Measurements from ENCODE around the gene FKBP4. TPM values are rescaled to one million over a fixed set of nuclear protein-coding genes. Genes with fewer than 3 reads are reported as not detected.

The FKBP4 gene
- total RNA-seq, 1 experiment from 2014 or later = 162 TPM

GRCh38 chr12:2824541-2824940 is 29.8 kb downstream of the FKBP4 start:
- Histone ChIP-seq H3F3A (ENCODE audit: low read length, unreplicated experiment) (no peaks in the 10 kb centered on the region), H2AFZ (ENCODE audit: low read length) (no peak overlapping the region), H4K20me1 (ENCODE audit: low read length) (no peaks in the 10 kb centered on the region), H3K9me3 (ENCODE audit: low read length) (no peaks in the 10 kb centered on the region), H3K9ac (ENCODE audit: low read length) (no peak overlapping the region), H3K27me3 (ENCODE audit: low read length) (no peaks in the 10 kb centered on the region), H3K4me2 (ENCODE audit: low read length) (no peak overlapping the region), H3K4me3 (ENCODE audit: low read length) (no peak overlapping the region), H3K9me2 (replicated peaks; ENCODE audit: low read length) (no peaks in the 10 kb centered on the region), H3K27ac (ENCODE audit: low read length) (no peak overlapping the region), H3K36me3 (ENCODE audit: low read depth, low read length) (peaks cover 7% of the 10 kb centered on the region; the same call in 1 of the 2 replicates), H3K4me1 (ENCODE audit: insufficient read depth, low read length) (no peaks in the 10 kb centered on the region), H3K79me2 (ENCODE audit: low read length) (no peaks in the 10 kb centered on the region)
- no peak for TF ChIP-seq EZH2 (IDR thresholded peaks at IDR 0.05; ENCODE audit: low read length, unreplicated experiment)
- DNase-seq (no peak), ATAC-seq (no peak)
- ChIA-PET CTCF (no interaction called here), POLR2A (ENCODE audit: unreplicated experiment) (no interaction called here)
- no TSS peak for BruUV-seq (replicated peaks)
- intact Hi-C loops (cut with micrococcal nuclease) = no loop called here

GRCh38 chr12:2825132-2825531 is 30.4 kb downstream of the FKBP4 start:
- TF ChIP-seq EZH2phosphoT487 (IDR thresholded peaks at IDR 0.05; ENCODE audit: borderline replicate concordance, low read length) = no peak
- TF ChIP-seq CTCF (conservative IDR thresholded peaks at IDR 0.05; ENCODE audit: low read depth, low read length) = no peak
- no peak for TF ChIP-seq EZH2 (IDR thresholded peaks at IDR 0.05; ENCODE audit: low read length, unreplicated experiment)
- H3K9me2 ChIP-seq (replicated peaks; ENCODE audit: low read length) = no peaks in the 10 kb centered on the region
- H3K36me3 ChIP-seq (ENCODE audit: low read depth, low read length) = peaks cover 7% of the 10 kb centered on the region; the same call in 1 of the 2 replicates
- H4K20me1 ChIP-seq (ENCODE audit: low read length) = no peaks in the 10 kb centered on the region
- no peaks in the 10 kb centered on the region for H3K79me2 ChIP-seq (ENCODE audit: low read length)
- H3K4me2 ChIP-seq (ENCODE audit: low read length) = no peak overlapping the region
- H2AFZ ChIP-seq (ENCODE audit: low read length) = no peak overlapping the region
- DNase-seq (no peak), ATAC-seq (no peak)
- H3K27me3 ChIP-seq (ENCODE audit: low read length) = no peaks in the 10 kb centered on the region
- H3K9me3 ChIP-seq (ENCODE audit: low read length) = no peaks in the 10 kb centered on the region
- intact Hi-C loops (cut with micrococcal nuclease) = no loop called here
- no peak overlapping the region for H3K27ac ChIP-seq (ENCODE audit: low read length)
- no peaks in the 10 kb centered on the region for H3K4me1 ChIP-seq (ENCODE audit: insufficient read depth, low read length)
- no peaks in the 10 kb centered on the region for H3F3A ChIP-seq (ENCODE audit: low read length, unreplicated experiment)
- H3K9ac ChIP-seq (ENCODE audit: low read length) = no peak overlapping the region
- H3K4me3 ChIP-seq (ENCODE audit: low read length) = no peak overlapping the region
- CTCF ChIA-PET = no interaction called here
- no TSS peak for BruUV-seq (replicated peaks)
- POLR2A ChIA-PET (ENCODE audit: unreplicated experiment) = no interaction called here

DNA sequence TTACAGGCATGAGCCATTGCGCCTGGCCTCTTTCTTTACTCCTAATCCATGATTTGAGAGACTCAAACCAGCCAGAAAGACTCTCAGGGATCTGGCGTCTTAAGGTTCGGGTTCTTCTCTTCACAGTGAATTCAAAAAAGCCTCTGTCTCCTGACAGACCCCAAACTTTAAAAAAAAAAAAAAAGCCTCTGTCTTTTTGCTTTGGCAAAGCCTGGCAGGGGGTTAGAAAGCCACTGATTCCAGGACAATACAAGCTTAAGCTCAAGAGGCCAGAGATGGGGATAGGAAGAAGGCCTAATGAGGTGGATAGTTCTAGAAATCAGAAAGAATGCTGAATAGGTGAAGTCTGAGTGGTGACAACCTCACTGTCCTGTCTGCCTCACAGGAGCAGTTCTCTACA is 31.3 kb downstream of the FKBP4 start:
- ChIA-PET POLR2A (ENCODE audit: unreplicated experiment) (no interaction called here), CTCF (no interaction called here)
- intact Hi-C loops (cut with micrococcal nuclease) = no loop called here
- no peak for ATAC-seq
- BruUV-seq (replicated peaks) = no TSS peak
- Histone ChIP-seq H3K4me3 (ENCODE audit: low read length) (no peak overlapping the region), H3K36me3 (ENCODE audit: low read depth, low read length) (peaks cover 7% of the 10 kb centered on the region; the same call in 1 of the 2 replicates), H2AFZ (ENCODE audit: low read length) (no peak overlapping the region), H4K20me1 (ENCODE audit: low read length) (no peaks in the 10 kb centered on the region), H3K9ac (ENCODE audit: low read length) (no peak overlapping the region), H3F3A (ENCODE audit: low read length, unreplicated experiment) (no peaks in the 10 kb centered on the region), H3K9me3 (ENCODE audit: low read length) (no peaks in the 10 kb centered on the region), H3K79me2 (ENCODE audit: low read length) (no peaks in the 10 kb centered on the region), H3K27ac (ENCODE audit: low read length) (no peak overlapping the region), H3K4me1 (ENCODE audit: insufficient read depth, low read length) (no peaks in the 10 kb centered on the region), H3K9me2 (replicated peaks; ENCODE audit: low read length) (no peaks in the 10 kb centered on the region), H3K4me2 (ENCODE audit: low read length) (no peak overlapping the region), H3K27me3 (ENCODE audit: low read length) (no peaks in the 10 kb centered on the region)
- TF ChIP-seq EZH2 (IDR thresholded peaks at IDR 0.05; ENCODE audit: low read length, unreplicated experiment) (no peak), CTCF (conservative IDR thresholded peaks at IDR 0.05; ENCODE audit: low read depth, low read length) (no peak), EZH2phosphoT487 (IDR thresholded peaks at IDR 0.05; ENCODE audit: borderline replicate concordance, low read length) (no peak)
- DNase-seq = no peak
